Ovary (tissue), 9 donors: ENCODE measurements around the gene PPP4R1. TPM values are rescaled to one million over a fixed set of nuclear protein-coding genes. Genes with fewer than 3 reads are reported as not detected.
"Not testable (repeated sequence)": the region's sequence is repeated elsewhere in the genome, so short reads cannot be mapped to it uniquely, and the experiment has no call there.

Experiments
- DNase-seq, 5 donors: peaks; one replicate each; pipeline ENCODE4 v3.0.0-alpha.2; 2019 to 2020
- H3K27ac ChIP-seq, 2 donors: fragments of 200-600 bp; one replicate each; pipeline versions ENCODE4 v1.5.1 to v1.8.0; 2019 to 2022
- H3K27me3 ChIP-seq: fragments of 200-600 bp; one replicate; pipeline ENCODE4 v1.8.0; 2022
- H3K36me3 ChIP-seq: fragments of 200-600 bp; sonication (generic); one replicate; pipeline ENCODE4 v1.5.1; 2019
- H3K4me1 ChIP-seq: one replicate; pipeline ENCODE4 v1.8.1; 2013; ENCODE audit warnings: mild to moderate bottlenecking, moderate library complexity; ENCODE audit not compliant: insufficient read depth
- H3K4me3 ChIP-seq: fragments of 200-600 bp; sonication (generic); one replicate; pipeline ENCODE4 v1.5.1; 2017
- H3K9me3 ChIP-seq, 2 donors: fragments of 200-600 bp in 1 of 2; sonication (generic) in 1 of 2; one replicate each; pipeline versions ENCODE4 v1.5.1 to v1.8.1; 2013 to 2019; ENCODE audit warnings: mild to moderate bottlenecking in 1 of 2, moderate library complexity in 1 of 2
- EP300 ChIP-seq: sonication (generic); formaldehyde crosslinking; IDR thresholded peaks from one replicate; pipeline ENCODE4 v1.6.1; 2017; ENCODE audit warnings: antibody characterized with exemption
- POLR2A ChIP-seq: fragments of 450-650 bp; IDR thresholded peaks from one replicate; pipeline ENCODE4 v1.6.1; 2017; ENCODE audit warnings: antibody characterized with exemption, mild to moderate bottlenecking, moderate library complexity
- WGBS, 3 donors: extraction: QIAGEN DNeasy Blood & Tissue Kit in 1 of 3; methylation state at CpG; one replicate each; pipeline versions ENCODE4 v1.1.5 to v1.1.7; 2013 to 2017; 5-methylcytosine and 5-hydroxymethylcytosine counted together
- intact Hi-C, 4 donors: fragments of 100-400 bp; cut with DNase I; formaldehyde crosslinking; loops; one replicate each; pipeline versions ENCODE4 v1.11.0 to v1.15.1; 2022 to 2023
- polyA plus RNA-seq, 2 donors: library from polyadenylated mRNA; stranded (reverse); fragments of 200-250 nt in 1 of 2; fragments of 350-450 nt in 1 of 2; fragmentation: Illumina TruSeq in 1 of 2; extraction: RNeasy Lipid Tissue Mini Kit (QIAGEN cat#74804) in 1 of 2; gene quantifications; one replicate each; pipeline ENCODE4 v1.2.3, GENCODE V29; 2013 to 2014
- total RNA-seq, 7 donors: library from RNA; depleted of rRNA in 2 of 7; stranded (reverse); fragments of >200 nt in 2 of 7; fragmentation: NEBNext Ultra II Directional in 3 of 7; extraction: Animal tissue kit (Norgen Biotek cat#: 25700) in 3 of 7; gene quantifications; one replicate each; pipeline versions ENCODE4 v1.1.0 to v1.2.4, GENCODE V29; 2016 to 2023
- TF ChIP-seq, protein P1 (sequence below), 3 donors: fragments of 450-650 bp in 2 of 3; fragments of 200-600 bp in 1 of 3; IDR thresholded peaks; one replicate each; pipeline versions ENCODE4 v1.5.1 to v1.8.0; 2016 to 2022; ENCODE audit warnings: antibody characterized with exemption in 3 of 3, mild to moderate bottlenecking in 1 of 3
- donor health status: DM: no; HTN: no; CAD: no; lungs with moderate emphysema.
- donor health status: DM: no; HTN: no; CAD: no.
- donor health status: Bipolar disorder and iron deficiency.
- donor health status: DM: yes; HTN: yes; CAD: no.
- donor health status: DM: no; HTN: no; CAD: no.
- donor health status: DM: yes; HTN: yes; CAD: no.

Gene PPP4R1
- total and polyA plus RNA-seq, 9 donors = 31.4 to 128 (median 107) TPM

DNA sequence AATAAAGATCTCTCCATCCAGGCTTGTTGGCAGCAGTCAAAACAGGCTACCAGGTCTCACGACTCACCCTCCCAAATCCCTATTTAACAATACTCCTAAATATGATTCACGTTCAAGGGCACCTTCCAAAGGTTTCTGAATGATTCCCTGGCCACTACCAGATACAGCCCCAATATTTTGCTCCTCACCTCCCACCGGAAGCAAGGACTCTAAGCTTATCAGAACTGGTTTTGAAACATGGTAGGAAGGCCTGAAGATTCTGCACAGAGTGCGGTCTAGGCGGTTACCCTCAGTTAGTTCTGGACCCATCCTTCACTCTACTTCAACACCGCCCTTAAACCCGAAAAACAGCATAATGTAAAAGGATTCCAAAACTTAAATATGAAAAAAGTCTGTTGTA is 5.2 kb downstream of the PPP4R1 start:
- Histone ChIP-seq H3K9me3 (no peaks in the 10 kb centered on the region), H3K4me1 (peaks cover under 1% of the 10 kb centered on the region), H3K4me3 (no peak overlapping the region), H3K27ac (no peak overlapping the region), H3K36me3 (no peaks in the 10 kb centered on the region), H3K27me3 (no peaks in the 10 kb centered on the region)
- no peak for DNase-seq
- TF ChIP-seq, protein P1, sequence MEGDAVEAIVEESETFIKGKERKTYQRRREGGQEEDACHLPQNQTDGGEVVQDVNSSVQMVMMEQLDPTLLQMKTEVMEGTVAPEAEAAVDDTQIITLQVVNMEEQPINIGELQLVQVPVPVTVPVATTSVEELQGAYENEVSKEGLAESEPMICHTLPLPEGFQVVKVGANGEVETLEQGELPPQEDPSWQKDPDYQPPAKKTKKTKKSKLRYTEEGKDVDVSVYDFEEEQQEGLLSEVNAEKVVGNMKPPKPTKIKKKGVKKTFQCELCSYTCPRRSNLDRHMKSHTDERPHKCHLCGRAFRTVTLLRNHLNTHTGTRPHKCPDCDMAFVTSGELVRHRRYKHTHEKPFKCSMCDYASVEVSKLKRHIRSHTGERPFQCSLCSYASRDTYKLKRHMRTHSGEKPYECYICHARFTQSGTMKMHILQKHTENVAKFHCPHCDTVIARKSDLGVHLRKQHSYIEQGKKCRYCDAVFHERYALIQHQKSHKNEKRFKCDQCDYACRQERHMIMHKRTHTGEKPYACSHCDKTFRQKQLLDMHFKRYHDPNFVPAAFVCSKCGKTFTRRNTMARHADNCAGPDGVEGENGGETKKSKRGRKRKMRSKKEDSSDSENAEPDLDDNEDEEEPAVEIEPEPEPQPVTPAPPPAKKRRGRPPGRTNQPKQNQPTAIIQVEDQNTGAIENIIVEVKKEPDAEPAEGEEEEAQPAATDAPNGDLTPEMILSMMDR (IDR thresholded peaks at IDR 0.05) = no peak
- TF ChIP-seq EP300 (no peak), POLR2A (no peak)
- intact Hi-C loops = no loop called here
- WGBS, 3 donors = 76 to 82% (median 81%) methylated on average over 7 of the region's 7 CpGs

DNA sequence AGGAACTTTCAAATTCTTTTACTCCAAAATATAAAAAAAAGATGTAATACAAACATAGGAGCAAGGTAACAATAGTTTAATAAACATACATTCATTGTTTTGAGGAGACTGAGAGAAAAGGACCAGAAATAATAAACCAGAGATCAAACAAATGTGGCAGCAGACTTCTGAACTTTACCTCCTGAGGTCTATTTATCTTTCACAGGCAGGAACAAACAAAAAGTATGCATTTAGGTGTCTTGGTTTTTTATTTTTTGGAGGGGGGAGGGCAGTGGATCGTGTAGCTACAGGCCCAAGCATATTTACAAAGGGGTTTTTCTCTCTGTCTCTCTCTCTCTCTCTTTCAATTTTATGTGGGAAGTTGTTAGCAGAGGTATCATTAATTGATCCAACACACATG is 5.6 kb downstream of the PPP4R1 start:
- no peaks in the 10 kb centered on the region for H3K27me3 ChIP-seq
- no peaks in the 10 kb centered on the region for H3K9me3 ChIP-seq
- no peak overlapping the region for H3K4me3 ChIP-seq
- TF ChIP-seq, protein P1 (IDR thresholded peaks at IDR 0.05) = no peak
- TF ChIP-seq EP300 = no peak
- TF ChIP-seq POLR2A = no peak
- no peaks in the 10 kb centered on the region for H3K36me3 ChIP-seq
- intact Hi-C loops = no loop called here
- H3K27ac ChIP-seq = no peak overlapping the region
- H3K4me1 ChIP-seq = peaks cover 2% of the 10 kb centered on the region
- DNase-seq = no peak
- 36 to 41% (median 40%) methylated on average over 1 of the region's 1 CpG for WGBS, 3 donors

DNA sequence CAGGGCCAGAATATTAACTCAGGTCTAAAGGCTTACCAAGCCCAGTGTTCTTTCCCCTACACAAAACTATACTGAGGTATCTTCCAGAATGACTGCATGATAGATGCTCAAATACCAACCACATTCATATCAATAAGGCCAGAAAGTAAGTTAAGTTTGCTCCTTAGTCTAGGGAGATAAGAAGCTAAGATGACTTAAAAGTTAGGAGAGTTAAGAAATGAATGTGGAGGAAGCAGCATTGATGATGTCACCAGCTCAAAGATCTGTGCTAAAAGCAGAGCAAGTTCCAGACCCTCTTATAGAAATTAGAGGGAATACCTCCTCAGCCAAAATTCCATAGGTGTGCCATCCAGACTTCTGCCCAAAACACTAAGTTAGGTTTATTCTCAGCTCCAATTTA is 6.1 kb downstream of the PPP4R1 start:
- H3K9me3 ChIP-seq = no peaks in the 10 kb centered on the region
- intact Hi-C loops = no loop called here
- H3K27ac ChIP-seq = no peak overlapping the region

DNA sequence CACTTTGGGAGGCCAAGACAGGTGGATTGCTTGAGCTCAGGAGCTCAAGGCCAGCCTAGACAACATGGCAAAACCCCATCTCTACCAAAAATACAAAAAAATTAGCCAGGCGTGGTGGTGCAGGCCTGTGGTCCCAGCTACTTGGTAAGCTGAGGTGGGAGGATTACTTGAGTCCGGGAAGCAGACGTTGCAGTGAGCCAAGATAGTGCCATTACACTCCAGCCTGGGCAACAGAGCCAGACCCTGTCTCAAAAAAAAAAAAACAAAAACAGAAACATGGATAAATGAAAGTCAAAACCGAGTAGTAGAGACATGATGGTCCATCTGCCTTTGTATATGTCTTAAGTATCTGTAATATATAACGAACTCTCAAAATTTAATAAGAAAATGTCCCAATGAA is 7.2 kb downstream of the PPP4R1 start:
- H3K4me1 ChIP-seq, intact Hi-C loops, H3K9me3 ChIP-seq, H3K27me3 ChIP-seq, DNase-seq, H3K4me3 ChIP-seq, H3K27ac ChIP-seq, H3K36me3 ChIP-seq: not testable (repeated sequence)
- 84 to 92% (median 90%) methylated on average over 5 of the region's 5 CpGs for WGBS, 3 donors

More for the DNA sequence above, 6.1 kb downstream of the PPP4R1 start:
- Histone ChIP-seq H3K4me3 (no peak overlapping the region), H3K27me3 (no peaks in the 10 kb centered on the region), H3K4me1 (peaks cover 2% of the 10 kb centered on the region), H3K36me3 (no peaks in the 10 kb centered on the region)
- DNase-seq = no peak
- TF ChIP-seq, protein P1 (IDR thresholded peaks at IDR 0.05) = no peak
- TF ChIP-seq EP300 (no peak), POLR2A (no peak)

DNA sequence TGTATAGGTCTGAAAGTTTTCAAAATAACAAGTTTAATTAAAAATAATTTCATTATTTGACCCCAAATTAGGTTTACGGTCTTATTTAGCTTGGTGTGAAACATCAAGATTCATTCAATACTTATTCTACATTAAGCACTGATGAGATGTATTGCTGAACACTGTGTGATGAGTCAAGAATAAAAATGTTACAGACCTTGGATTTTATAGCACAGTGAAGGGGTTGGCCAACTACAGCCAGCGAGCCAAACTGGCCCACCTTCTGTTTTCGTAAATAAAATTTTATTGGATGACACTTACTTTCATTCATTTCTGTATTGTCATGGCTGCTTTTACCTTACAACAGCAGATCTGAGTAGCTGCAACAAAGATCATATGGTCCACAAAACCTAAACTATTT is 8.3 kb downstream of the PPP4R1 start:
- intact Hi-C loops = no loop called here
- Histone ChIP-seq H3K36me3 (no peaks in the 10 kb centered on the region), H3K27me3 (no peaks in the 10 kb centered on the region), H3K9me3 (no peaks in the 10 kb centered on the region), H3K4me1 (peaks cover 2% of the 10 kb centered on the region), H3K4me3 (no peak overlapping the region), H3K27ac (no peak overlapping the region)
- 87 to 94% (median 93%) methylated on average over 3 of the region's 3 CpGs for WGBS, 3 donors
- no peak for DNase-seq
- no peak for TF ChIP-seq EP300
- TF ChIP-seq, protein P1 (IDR thresholded peaks at IDR 0.05) = no peak
